SK-N-SH (cell line): ENCODE measurements around the gene SDK1. TPM values are rescaled to one million over a fixed set of nuclear protein-coding genes. Genes with fewer than 3 reads are reported as not detected.

ENCODE experiments used
- CTCF ChIA-PET: fragments of 300-600, 350-600 bp; formaldehyde crosslinking; extraction: SDS; loops from one replicate; lab custom pipeline; 2021; lab: Yijun Ruan, JAX
- POLR2A ChIA-PET: fragments of 350-600 bp; sonication (Branson Sonifier 250); formaldehyde crosslinking; extraction: SDS; loops from one replicate; lab custom pipeline; 2020; ENCODE audit warnings: antibody characterized with exemption, inconsistent platforms; lab: Yijun Ruan, JAX
- DNase-seq: peaks from one replicate; pipeline ENCODE4 v3.0.0; 2012
- H2AFZ ChIP-seq: fragments of 200-600 bp; sonication (generic); 2 replicates; pipeline ENCODE4 v1.8.1; 2016; ENCODE audit warnings: antibody characterized with exemption, mild to moderate bottlenecking, low read depth
- H3F3A ChIP-seq: fragments of 200-600 bp; sonication (generic); replicated peaks from 2 replicates; pipeline ENCODE3; 2016; ENCODE audit warnings: antibody characterized with exemption, mild to moderate bottlenecking; ENCODE audit not compliant: insufficient read depth
- H3K27ac ChIP-seq, 2 experiments: fragments of 200-500 bp in 1 of 2; fragments of 200-600 bp in 1 of 2; sonication (Bioruptor generic) in 1 of 2; sonication (generic), shearing (Covaris generic) in 1 of 2; 2 replicates each; pipeline versions ENCODE4 v1.5.1 to v1.6.1; 2014 to 2016; ENCODE audit warnings: low read depth in 2 of 2, inconsistent platforms in 1 of 2, low read length in 1 of 2, mild to moderate bottlenecking in 1 of 2, mixed read lengths in 1 of 2
- H3K27me3 ChIP-seq: fragments of 200-600 bp; sonication (generic), shearing (Covaris generic); 2 replicates; pipeline ENCODE4 v1.6.1; 2016; ENCODE audit warnings: mixed run types; ENCODE audit not compliant: insufficient read depth
- H3K36me3 ChIP-seq, 2 experiments: fragments of 200-500 bp in 1 of 2; fragments of 200-600 bp in 1 of 2; sonication (Bioruptor generic) in 1 of 2; sonication (generic) in 1 of 2; replicated peaks in 1 of 2; 2 replicates each; pipeline versions ENCODE3 to v1.5.1; 2014 to 2016; ENCODE audit warnings: low read length in 1 of 2, mild to moderate bottlenecking in 1 of 2; ENCODE audit not compliant: insufficient read depth in 2 of 2, control insufficient read depth in 1 of 2
- H3K4me1 ChIP-seq, 2 experiments: fragments of 200-500 bp in 1 of 2; fragments of 200-600 bp in 1 of 2; sonication (Bioruptor generic) in 1 of 2; sonication (generic), shearing (Covaris generic) in 1 of 2; 2 replicates each; pipeline versions ENCODE4 v1.5.1 to v1.6.1; 2014 to 2016; ENCODE audit warnings: low read depth in 1 of 2, low read length in 1 of 2, mixed run types in 1 of 2; ENCODE audit not compliant: insufficient read depth in 2 of 2, control insufficient read depth in 1 of 2
- H3K4me2 ChIP-seq: fragments of 200-600 bp; sonication (generic), shearing (Covaris generic); 2 replicates; pipeline ENCODE4 v1.6.1; 2017; ENCODE audit warnings: mixed run types
- H3K4me3 ChIP-seq, 2 experiments: fragments of 200-500 bp in 1 of 2; fragments of 200-600 bp in 1 of 2; sonication (Bioruptor generic) in 1 of 2; sonication (generic), shearing (Covaris generic) in 1 of 2; 2 replicates each; pipeline versions ENCODE4 v1.5.1 to v1.8.1; 2014 to 2016; ENCODE audit warnings: low read depth in 2 of 2, inconsistent platforms in 1 of 2, low read length in 1 of 2, mild to moderate bottlenecking in 1 of 2, mixed read lengths in 1 of 2, moderate library complexity in 1 of 2
- H3K79me2 ChIP-seq: fragments of 200-600 bp; sonication (generic); 2 replicates; pipeline ENCODE4 v1.8.1; 2017; ENCODE audit warnings: mild to moderate bottlenecking; ENCODE audit not compliant: insufficient read depth
- H3K9ac ChIP-seq: fragments of 200-600 bp; sonication (generic); 2 replicates; pipeline ENCODE4 v1.6.1; 2017; ENCODE audit warnings: mixed run types
- H3K9me2 ChIP-seq: fragments of 200-600 bp; sonication (generic); 2 replicates; pipeline ENCODE4 v1.6.1; 2017; ENCODE audit warnings: mixed run types
- H3K9me3 ChIP-seq: fragments of 200-600 bp; sonication (generic); 2 replicates; pipeline ENCODE4 v1.6.1; 2017; ENCODE audit warnings: mixed run types, mild to moderate bottlenecking, moderate library complexity
- H4K20me1 ChIP-seq: fragments of 200-600 bp; sonication (generic); 2 replicates; pipeline ENCODE4 v1.6.1; 2017; ENCODE audit warnings: mild to moderate bottlenecking, mixed run types; ENCODE audit not compliant: insufficient read depth
- CHD2 ChIP-seq: fragments of 150-350 bp; IDR thresholded peaks from 2 replicates; pipeline ENCODE4 v1.6.1; 2018; ENCODE audit warnings: low read length; ENCODE audit not compliant: partially characterized antibody
- ELF1 ChIP-seq: IDR thresholded peaks from 2 replicates; pipeline ENCODE4 v1.4.0; 2012
- EZH2phosphoT487 ChIP-seq: fragments of 200-600 bp; sonication (generic); IDR thresholded peaks from 2 replicates; pipeline ENCODE4 v1.6.1; 2017; ENCODE audit warnings: low read depth, mixed run types, mild to moderate bottlenecking, antibody characterized with exemption, moderate library complexity, borderline replicate concordance
- FOSL2 ChIP-seq: IDR thresholded peaks from 2 replicates; pipeline ENCODE4 v1.4.0; 2012; ENCODE audit warnings: low read depth, mild to moderate bottlenecking, moderate library complexity, borderline replicate concordance
- FOXJ3 ChIP-seq: sonication (generic); formaldehyde crosslinking; IDR thresholded peaks from 2 replicates; pipeline ENCODE4 v1.5.1; 2020; ENCODE audit warnings: mild to moderate bottlenecking, missing genetic modification reagents
- GABPA ChIP-seq: IDR thresholded peaks from 2 replicates; pipeline ENCODE4 v1.4.0; 2012; ENCODE audit warnings: low read depth, mild to moderate bottlenecking
- MEF2A ChIP-seq: IDR thresholded peaks from 2 replicates; pipeline ENCODE4 v1.4.0; 2012; ENCODE audit warnings: low read depth, borderline replicate concordance
- NFIC ChIP-seq: IDR thresholded peaks from 2 replicates; pipeline ENCODE4 v1.4.0; 2012; ENCODE audit warnings: borderline replicate concordance
- POLR2AphosphoS5 ChIP-seq: IDR thresholded peaks from 2 replicates; pipeline ENCODE4 v1.6.1; 2012; ENCODE audit warnings: low read depth, low read length
- WGBS: methylation state at CpG from one replicate; pipeline ENCODE4 v1.1.6; 2017; ENCODE audit warnings: low lambda C conversion rate; 5-methylcytosine and 5-hydroxymethylcytosine counted together
- polyA plus RNA-seq, 3 experiments: library from polyadenylated mRNA; depleted of rRNA; stranded (reverse); fragments of >200 nt; gene quantifications; 2 replicates each; pipeline ENCODE4 v1.2.3, GENCODE V29; 2012
- TF ChIP-seq, protein P1 (sequence below): IDR thresholded peaks from 2 replicates; pipeline ENCODE4 v1.4.0; 2012; ENCODE audit warnings: low read depth, borderline replicate concordance
- TF ChIP-seq, protein P2 (sequence below): fragments of 200-600 bp; sonication (generic); IDR thresholded peaks from 2 replicates; pipeline ENCODE4 v1.6.1; 2017; ENCODE audit warnings: antibody characterized with exemption, mild to moderate bottlenecking, moderate library complexity

Gene SDK1
- polyA plus RNA-seq, 1 of the 3 experiments (the other 2 are of a cell fraction): 1.2 TPM

DNA sequence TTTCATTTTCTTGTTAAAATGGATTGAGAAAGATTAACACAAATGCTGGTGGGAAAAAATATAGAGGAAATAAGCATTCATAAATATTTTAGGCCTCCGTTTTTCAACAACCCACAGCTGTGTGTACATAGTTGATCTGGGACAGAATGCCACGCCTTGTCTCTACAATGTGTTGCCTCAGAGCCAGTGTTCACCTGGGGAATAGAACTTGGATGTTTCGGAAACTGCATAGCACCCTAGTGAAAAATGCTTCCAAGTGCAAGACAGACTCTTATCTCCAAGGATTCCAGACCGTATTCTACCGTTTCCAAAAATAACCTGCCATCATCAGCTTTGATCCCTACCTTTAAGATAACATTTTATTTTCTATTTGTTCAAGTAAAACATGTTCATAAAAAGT, 260.9 kb downstream of the SDK1 start:
- Histone ChIP-seq H3K4me2 (no peak overlapping the region), H3F3A (peaks cover 3% of the 10 kb centered on the region), H3K79me2 (no peaks in the 10 kb centered on the region), H3K9me3 (no peaks in the 10 kb centered on the region), H3K36me3 (no peaks in the 10 kb centered on the region), H3K9ac (no peak overlapping the region)
- DNase-seq: no peak
- POLR2A ChIA-PET: no interaction called here
- 64% methylated on average over 5 of the region's 5 CpGs for WGBS
- CTCF ChIA-PET: interaction anchor here (0.7 to 1.9 kb wide), 5 partner anchors 9 to 697 kb away, joined by 3 to 7 read pairs (median 3); partner anchors contain the start of gene SDK1
- TF ChIP-seq FOXJ3 (no peak), POLR2AphosphoS5 (no peak)
- TF ChIP-seq, all 33 proteins: peak for 0
- no peaks in the 10 kb centered on the region for H3K27me3 ChIP-seq
- no peaks in the 10 kb centered on the region for H3K9me2 ChIP-seq
- H3K4me1 ChIP-seq: peaks cover 7 to 23% of the 10 kb centered on the region in 2 experiments; a peak in 3 of 4 replicates
- no peak overlapping the region for H3K27ac ChIP-seq
- no peak overlapping the region for H2AFZ ChIP-seq
- H4K20me1 ChIP-seq: no peaks in the 10 kb centered on the region
- H3K4me3 ChIP-seq: no peak overlapping the region

DNA sequence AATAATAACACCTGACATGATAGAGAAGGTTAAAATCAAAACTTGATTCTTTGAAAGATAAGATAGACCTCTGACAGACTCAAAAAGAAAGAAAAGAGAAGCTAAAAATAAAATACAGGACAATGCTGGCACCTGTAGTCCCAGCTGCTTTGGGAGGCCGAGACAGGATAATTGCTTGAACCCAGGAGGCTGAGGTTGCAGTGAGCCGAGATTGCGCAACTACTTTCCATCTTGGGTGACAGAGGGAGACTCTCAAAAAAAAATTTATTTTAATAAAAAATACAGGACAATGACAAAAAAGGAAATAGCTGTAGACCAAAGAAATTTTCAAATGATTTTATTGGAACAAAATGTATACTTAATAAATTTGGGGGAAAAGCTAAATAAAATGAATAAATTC, 263.2 kb downstream of the SDK1 start:
- POLR2A ChIA-PET: no interaction called here

More for the DNA sequence above, 263.2 kb downstream of the SDK1 start:
- Histone ChIP-seq H2AFZ (no peak overlapping the region), H3K27ac (no peak overlapping the region), H3K4me2 (no peak overlapping the region), H4K20me1 (no peaks in the 10 kb centered on the region), H3K36me3 (no peaks in the 10 kb centered on the region), H3K9ac (no peak overlapping the region), H3F3A (no peaks in the 10 kb centered on the region), H3K4me3 (no peak overlapping the region), H3K9me2 (no peaks in the 10 kb centered on the region), H3K27me3 (no peaks in the 10 kb centered on the region), H3K4me1 (peaks cover 0 to 12% of the 10 kb centered on the region in 2 experiments; a peak in 2 of 4 replicates), H3K9me3 (no peaks in the 10 kb centered on the region), H3K79me2 (no peaks in the 10 kb centered on the region)
- 81% methylated on average over 3 of the region's 3 CpGs for WGBS
- no peak for DNase-seq
- CTCF ChIA-PET: interaction anchor here (1.1 to 2.0 kb wide), 3 partner anchors 12 to 263 kb away, joined by 3 to 9 read pairs (median 6); partner anchors contain the start of gene SDK1
- TF ChIP-seq CHD2: no peak
- TF ChIP-seq EZH2phosphoT487: no peak
- TF ChIP-seq MEF2A: no peak
- TF ChIP-seq, protein P1, sequence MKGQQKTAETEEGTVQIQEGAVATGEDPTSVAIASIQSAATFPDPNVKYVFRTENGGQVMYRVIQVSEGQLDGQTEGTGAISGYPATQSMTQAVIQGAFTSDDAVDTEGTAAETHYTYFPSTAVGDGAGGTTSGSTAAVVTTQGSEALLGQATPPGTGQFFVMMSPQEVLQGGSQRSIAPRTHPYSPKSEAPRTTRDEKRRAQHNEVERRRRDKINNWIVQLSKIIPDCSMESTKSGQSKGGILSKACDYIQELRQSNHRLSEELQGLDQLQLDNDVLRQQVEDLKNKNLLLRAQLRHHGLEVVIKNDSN: no peak
- no peak for TF ChIP-seq POLR2AphosphoS5
- no peak for TF ChIP-seq GABPA
- no peak for TF ChIP-seq FOSL2
- TF ChIP-seq NFIC: no peak
- TF ChIP-seq, protein P2, sequence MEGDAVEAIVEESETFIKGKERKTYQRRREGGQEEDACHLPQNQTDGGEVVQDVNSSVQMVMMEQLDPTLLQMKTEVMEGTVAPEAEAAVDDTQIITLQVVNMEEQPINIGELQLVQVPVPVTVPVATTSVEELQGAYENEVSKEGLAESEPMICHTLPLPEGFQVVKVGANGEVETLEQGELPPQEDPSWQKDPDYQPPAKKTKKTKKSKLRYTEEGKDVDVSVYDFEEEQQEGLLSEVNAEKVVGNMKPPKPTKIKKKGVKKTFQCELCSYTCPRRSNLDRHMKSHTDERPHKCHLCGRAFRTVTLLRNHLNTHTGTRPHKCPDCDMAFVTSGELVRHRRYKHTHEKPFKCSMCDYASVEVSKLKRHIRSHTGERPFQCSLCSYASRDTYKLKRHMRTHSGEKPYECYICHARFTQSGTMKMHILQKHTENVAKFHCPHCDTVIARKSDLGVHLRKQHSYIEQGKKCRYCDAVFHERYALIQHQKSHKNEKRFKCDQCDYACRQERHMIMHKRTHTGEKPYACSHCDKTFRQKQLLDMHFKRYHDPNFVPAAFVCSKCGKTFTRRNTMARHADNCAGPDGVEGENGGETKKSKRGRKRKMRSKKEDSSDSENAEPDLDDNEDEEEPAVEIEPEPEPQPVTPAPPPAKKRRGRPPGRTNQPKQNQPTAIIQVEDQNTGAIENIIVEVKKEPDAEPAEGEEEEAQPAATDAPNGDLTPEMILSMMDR: no peak
- no peak for TF ChIP-seq ELF1
- TF ChIP-seq FOXJ3: no peak
- TF ChIP-seq, all 33 proteins: peak for 0
